Measurements from ENCODE around the gene WDFY4.
A peak's percentile ranks its signal among the peaks of the same experiment; 100 is the strongest.

WDFY4 gene

DNA sequence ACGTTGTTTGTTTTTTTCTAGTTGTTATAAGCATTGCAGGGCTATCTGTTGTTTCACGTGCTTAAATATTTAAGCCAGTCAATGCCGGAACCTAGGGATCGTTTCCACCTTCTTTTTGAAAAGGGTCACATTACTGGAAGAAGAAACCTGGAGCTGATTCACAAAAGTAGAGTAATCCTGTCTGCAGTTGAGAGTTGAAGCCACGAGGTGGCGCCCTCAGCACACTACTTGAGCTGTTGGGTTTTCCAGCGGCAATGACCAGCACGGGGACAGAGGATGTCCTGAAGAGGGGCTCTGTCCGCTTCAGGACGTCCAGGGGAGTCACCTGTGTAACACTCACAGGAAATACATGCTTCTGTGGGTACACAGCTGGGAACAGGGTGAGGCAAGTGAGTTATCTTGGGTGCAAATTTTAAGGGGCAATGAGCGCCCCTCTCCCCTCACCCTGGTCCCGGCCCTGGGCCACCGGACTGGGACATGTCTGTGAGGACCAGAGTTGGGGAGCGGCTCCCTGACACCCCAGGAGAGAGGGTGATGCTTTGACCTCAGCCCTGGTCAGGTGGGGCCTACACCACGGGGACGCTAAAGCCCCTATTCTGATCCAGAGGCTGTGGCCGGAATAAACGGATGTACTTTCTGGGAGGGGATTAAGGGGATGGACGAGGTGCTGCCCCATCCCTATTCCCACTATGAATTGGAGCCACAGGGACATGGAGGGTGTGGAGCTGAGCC, 26.3 kb upstream of the WDFY4 start:
- Histone ChIP-seq H3K27ac (ENCODE audit: extremely low read depth, low read depth, low read length) (no peak overlapping the region), H3K4me3 (ENCODE audit: low read depth, low read length) (no peak overlapping the region), H3K9me3 (ENCODE audit: control insufficient read depth, insufficient read depth, low read depth, low read length) (no peaks in the 10 kb centered on the region), H3K36me3 (ENCODE audit: control insufficient read depth in 2 of 2, insufficient read depth in 1 of 2, low read length in 2 of 2) (no peaks in the 10 kb centered on the region), H3K4me1 (ENCODE audit: control insufficient read depth, insufficient read depth, low read length) (no peaks in the 10 kb centered on the region)
- TF ChIP-seq ZNF654 (tag by site-specific recombination; IDR thresholded peaks at IDR 0.05; ENCODE audit: low read depth): peak; percentile 96
- no peak for TF ChIP-seq ZNF561 (tag by site-specific recombination; IDR thresholded peaks at IDR 0.05; ENCODE audit: borderline replicate concordance)
- TF ChIP-seq, protein P1, sequence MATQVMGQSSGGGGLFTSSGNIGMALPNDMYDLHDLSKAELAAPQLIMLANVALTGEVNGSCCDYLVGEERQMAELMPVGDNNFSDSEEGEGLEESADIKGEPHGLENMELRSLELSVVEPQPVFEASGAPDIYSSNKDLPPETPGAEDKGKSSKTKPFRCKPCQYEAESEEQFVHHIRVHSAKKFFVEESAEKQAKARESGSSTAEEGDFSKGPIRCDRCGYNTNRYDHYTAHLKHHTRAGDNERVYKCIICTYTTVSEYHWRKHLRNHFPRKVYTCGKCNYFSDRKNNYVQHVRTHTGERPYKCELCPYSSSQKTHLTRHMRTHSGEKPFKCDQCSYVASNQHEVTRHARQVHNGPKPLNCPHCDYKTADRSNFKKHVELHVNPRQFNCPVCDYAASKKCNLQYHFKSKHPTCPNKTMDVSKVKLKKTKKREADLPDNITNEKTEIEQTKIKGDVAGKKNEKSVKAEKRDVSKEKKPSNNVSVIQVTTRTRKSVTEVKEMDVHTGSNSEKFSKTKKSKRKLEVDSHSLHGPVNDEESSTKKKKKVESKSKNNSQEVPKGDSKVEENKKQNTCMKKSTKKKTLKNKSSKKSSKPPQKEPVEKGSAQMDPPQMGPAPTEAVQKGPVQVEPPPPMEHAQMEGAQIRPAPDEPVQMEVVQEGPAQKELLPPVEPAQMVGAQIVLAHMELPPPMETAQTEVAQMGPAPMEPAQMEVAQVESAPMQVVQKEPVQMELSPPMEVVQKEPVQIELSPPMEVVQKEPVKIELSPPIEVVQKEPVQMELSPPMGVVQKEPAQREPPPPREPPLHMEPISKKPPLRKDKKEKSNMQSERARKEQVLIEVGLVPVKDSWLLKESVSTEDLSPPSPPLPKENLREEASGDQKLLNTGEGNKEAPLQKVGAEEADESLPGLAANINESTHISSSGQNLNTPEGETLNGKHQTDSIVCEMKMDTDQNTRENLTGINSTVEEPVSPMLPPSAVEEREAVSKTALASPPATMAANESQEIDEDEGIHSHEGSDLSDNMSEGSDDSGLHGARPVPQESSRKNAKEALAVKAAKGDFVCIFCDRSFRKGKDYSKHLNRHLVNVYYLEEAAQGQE (tag by site-specific recombination; IDR thresholded peaks at IDR 0.05): 0 out of 2 replicates have a peak, but pooled peaks have one; percentile 23
- peak; percentile 40; the same call in 1 of the 2 replicates for TF ChIP-seq ZNF2 (tag by site-specific recombination; IDR thresholded peaks at IDR 0.05)
- TF ChIP-seq, protein P2, sequence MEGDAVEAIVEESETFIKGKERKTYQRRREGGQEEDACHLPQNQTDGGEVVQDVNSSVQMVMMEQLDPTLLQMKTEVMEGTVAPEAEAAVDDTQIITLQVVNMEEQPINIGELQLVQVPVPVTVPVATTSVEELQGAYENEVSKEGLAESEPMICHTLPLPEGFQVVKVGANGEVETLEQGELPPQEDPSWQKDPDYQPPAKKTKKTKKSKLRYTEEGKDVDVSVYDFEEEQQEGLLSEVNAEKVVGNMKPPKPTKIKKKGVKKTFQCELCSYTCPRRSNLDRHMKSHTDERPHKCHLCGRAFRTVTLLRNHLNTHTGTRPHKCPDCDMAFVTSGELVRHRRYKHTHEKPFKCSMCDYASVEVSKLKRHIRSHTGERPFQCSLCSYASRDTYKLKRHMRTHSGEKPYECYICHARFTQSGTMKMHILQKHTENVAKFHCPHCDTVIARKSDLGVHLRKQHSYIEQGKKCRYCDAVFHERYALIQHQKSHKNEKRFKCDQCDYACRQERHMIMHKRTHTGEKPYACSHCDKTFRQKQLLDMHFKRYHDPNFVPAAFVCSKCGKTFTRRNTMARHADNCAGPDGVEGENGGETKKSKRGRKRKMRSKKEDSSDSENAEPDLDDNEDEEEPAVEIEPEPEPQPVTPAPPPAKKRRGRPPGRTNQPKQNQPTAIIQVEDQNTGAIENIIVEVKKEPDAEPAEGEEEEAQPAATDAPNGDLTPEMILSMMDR (tag by site-specific recombination; IDR thresholded peaks at IDR 0.05): peak; percentile 76
- TF ChIP-seq ZNF747 (tag by site-specific recombination; IDR thresholded peaks at IDR 0.05): no peak
- 0 out of 2 replicates have a peak, but pooled peaks have one; percentile 46 for TF ChIP-seq ZSCAN30 (tag by site-specific recombination; IDR thresholded peaks at IDR 0.05)
- TF ChIP-seq ZNF660 (tag by site-specific recombination; IDR thresholded peaks at IDR 0.05): peak; percentile 42; the same call in 1 of the 2 replicates
- CTCF ChIA-PET: interaction anchor here (0.6 to 4.7 kb wide), 53 partner anchors 8 to 881 kb away, joined by 3 to 139 read pairs (median 4); partner anchors contain the start of genes ARHGAP22 and ERCC6
- POLR2A ChIA-PET: no interaction called here

DNA sequence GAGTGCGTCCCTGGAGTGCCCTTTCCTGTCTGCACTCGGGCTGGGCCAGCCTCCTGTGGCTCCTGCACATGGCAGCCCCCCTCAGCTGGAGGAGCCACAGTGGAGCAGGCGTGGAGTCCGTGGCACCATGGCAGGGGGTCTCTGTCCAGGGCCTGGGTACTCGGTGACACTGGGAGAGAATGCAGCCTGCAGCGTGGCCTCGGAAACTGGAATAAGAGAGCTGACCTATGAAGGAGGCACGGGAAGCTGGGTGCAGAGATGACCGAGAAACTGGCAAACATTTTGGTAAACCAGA, 25.8 kb upstream of the WDFY4 start:
- TF ChIP-seq SETDB1 (IDR thresholded peaks at IDR 0.05; ENCODE audit: insufficient read length, low read length) (no peak), ZNF155 (tag by site-specific recombination; IDR thresholded peaks at IDR 0.05) (no peak), ZNF530 (tag by site-specific recombination; IDR thresholded peaks at IDR 0.05; ENCODE audit: low read depth) (no peak), ZFP69B (tag by site-specific recombination; IDR thresholded peaks at IDR 0.05) (no peak), ZNF350 (tag by site-specific recombination; IDR thresholded peaks at IDR 0.05) (no peak), GLI4 (tag by site-specific recombination; IDR thresholded peaks at IDR 0.05) (no peak), ZBTB8A (tag by site-specific recombination; IDR thresholded peaks at IDR 0.05) (no peak), ZNF10 (tag by site-specific recombination; IDR thresholded peaks at IDR 0.05) (no peak), ZIC2 (tag by site-specific recombination; IDR thresholded peaks at IDR 0.05) (no peak), ZNF747 (tag by site-specific recombination; IDR thresholded peaks at IDR 0.05) (no peak), ZBTB20 (tag by site-specific recombination; IDR thresholded peaks at IDR 0.05) (no peak), ZNF501 (tag by site-specific recombination; IDR thresholded peaks at IDR 0.05) (no peak)
- TF ChIP-seq, protein P3, sequence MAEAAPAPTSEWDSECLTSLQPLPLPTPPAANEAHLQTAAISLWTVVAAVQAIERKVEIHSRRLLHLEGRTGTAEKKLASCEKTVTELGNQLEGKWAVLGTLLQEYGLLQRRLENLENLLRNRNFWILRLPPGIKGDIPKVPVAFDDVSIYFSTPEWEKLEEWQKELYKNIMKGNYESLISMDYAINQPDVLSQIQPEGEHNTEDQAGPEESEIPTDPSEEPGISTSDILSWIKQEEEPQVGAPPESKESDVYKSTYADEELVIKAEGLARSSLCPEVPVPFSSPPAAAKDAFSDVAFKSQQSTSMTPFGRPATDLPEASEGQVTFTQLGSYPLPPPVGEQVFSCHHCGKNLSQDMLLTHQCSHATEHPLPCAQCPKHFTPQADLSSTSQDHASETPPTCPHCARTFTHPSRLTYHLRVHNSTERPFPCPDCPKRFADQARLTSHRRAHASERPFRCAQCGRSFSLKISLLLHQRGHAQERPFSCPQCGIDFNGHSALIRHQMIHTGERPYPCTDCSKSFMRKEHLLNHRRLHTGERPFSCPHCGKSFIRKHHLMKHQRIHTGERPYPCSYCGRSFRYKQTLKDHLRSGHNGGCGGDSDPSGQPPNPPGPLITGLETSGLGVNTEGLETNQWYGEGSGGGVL (tag by site-specific recombination; IDR thresholded peaks at IDR 0.05): no peak
- TF ChIP-seq, protein P4, sequence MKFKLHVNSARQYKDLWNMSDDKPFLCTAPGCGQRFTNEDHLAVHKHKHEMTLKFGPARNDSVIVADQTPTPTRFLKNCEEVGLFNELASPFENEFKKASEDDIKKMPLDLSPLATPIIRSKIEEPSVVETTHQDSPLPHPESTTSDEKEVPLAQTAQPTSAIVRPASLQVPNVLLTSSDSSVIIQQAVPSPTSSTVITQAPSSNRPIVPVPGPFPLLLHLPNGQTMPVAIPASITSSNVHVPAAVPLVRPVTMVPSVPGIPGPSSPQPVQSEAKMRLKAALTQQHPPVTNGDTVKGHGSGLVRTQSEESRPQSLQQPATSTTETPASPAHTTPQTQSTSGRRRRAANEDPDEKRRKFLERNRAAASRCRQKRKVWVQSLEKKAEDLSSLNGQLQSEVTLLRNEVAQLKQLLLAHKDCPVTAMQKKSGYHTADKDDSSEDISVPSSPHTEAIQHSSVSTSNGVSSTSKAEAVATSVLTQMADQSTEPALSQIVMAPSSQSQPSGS (tag by site-specific recombination; IDR thresholded peaks at IDR 0.05; ENCODE audit: low read depth): no peak
- TF ChIP-seq, protein P5, sequence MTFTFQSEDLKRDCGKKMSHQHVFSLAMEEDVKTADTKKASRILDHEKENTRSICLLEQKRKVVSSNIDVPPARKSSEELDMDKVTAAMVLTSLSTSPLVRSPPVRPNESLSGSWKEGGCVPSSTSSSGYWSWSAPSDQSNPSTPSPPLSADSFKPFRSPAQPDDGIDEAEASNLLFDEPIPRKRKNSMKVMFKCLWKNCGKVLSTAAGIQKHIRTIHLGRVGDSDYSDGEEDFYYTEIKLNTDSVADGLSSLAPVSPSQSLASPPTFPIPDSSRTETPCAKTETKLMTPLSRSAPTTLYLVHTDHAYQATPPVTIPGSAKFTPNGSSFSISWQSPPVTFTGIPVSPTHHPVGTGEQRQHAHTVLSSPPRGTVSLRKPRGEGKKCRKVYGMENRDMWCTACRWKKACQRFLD (tag by site-specific recombination; IDR thresholded peaks at IDR 0.05): no peak
- CTCF ChIA-PET: interaction anchor here (0.6 to 4.7 kb wide), 30 partner anchors 8 to 867 kb away, joined by 3 to 139 read pairs (median 5); no protein-coding TSS in a partner anchor
- Histone ChIP-seq H3K27ac (ENCODE audit: extremely low read depth, low read depth, low read length) (no peak overlapping the region), H3K4me3 (ENCODE audit: low read depth, low read length) (no peak overlapping the region), H3K4me1 (ENCODE audit: control insufficient read depth, insufficient read depth, low read length) (no peaks in the 10 kb centered on the region), H3K36me3 (ENCODE audit: control insufficient read depth in 2 of 2, insufficient read depth in 1 of 2, low read length in 2 of 2) (no peaks in the 10 kb centered on the region), H3K9me3 (ENCODE audit: control insufficient read depth, insufficient read depth, low read depth, low read length) (no peaks in the 10 kb centered on the region)
- POLR2A ChIA-PET: no interaction called here

All from HEK293 (cell line).